Activated B cell treated with CpG ODN at 0.5 μM for 24 hours (primary cell): Measurements from ENCODE around the gene PDE5A. TPM values are rescaled to one million over a fixed set of nuclear protein-coding genes. Genes with fewer than 3 reads are reported as not detected.

Source experiments
- ATAC-seq: fragments of 200-7000 bp; cut with Tn5 transposase; one replicate; pipeline ENCODE4 v1.10.0; 2021; ENCODE audit warnings: low read depth, mild to moderate bottlenecking, moderate library complexity
- CTCF ChIA-PET: fragments of 350-600 bp; sonication (Branson Sonifier 250); formaldehyde crosslinking; loops from one replicate; lab custom pipeline; 2021; ENCODE audit warnings: antibody characterized with exemption; lab: Charles Lee
- POLR2A ChIA-PET: fragments of 350-600 bp; sonication (Branson Sonifier 250); formaldehyde crosslinking; loops from one replicate; lab custom pipeline; 2021; ENCODE audit warnings: antibody characterized with exemption; lab: Charles Lee
- DNase-seq: peaks from one replicate; pipeline ENCODE4 v3.0.0; 2022
- H3K27ac Mint-ChIP-seq: one replicate; pipeline ENCODE4 v1.8.0; 2020; ENCODE audit warnings: mixed read lengths
- H3K27me3 Mint-ChIP-seq: one replicate; pipeline ENCODE4 v1.8.0; 2021; ENCODE audit warnings: mixed read lengths
- H3K36me3 Mint-ChIP-seq: one replicate; pipeline ENCODE4 v1.8.0; 2021; ENCODE audit warnings: low read depth, mixed read lengths
- H3K4me1 Mint-ChIP-seq: one replicate; pipeline ENCODE4 v1.8.0; 2021; ENCODE audit warnings: mixed read lengths
- H3K4me3 Mint-ChIP-seq: one replicate; pipeline ENCODE4 v1.8.0; 2020; ENCODE audit warnings: mild to moderate bottlenecking, mixed read lengths
- H3K9me3 Mint-ChIP-seq: one replicate; pipeline ENCODE4 v1.8.0; 2020; ENCODE audit warnings: mixed read lengths
- intact Hi-C: fragments of 100-400 bp; cut with micrococcal nuclease; formaldehyde crosslinking; loops from one replicate; pipeline ENCODE4 v1.15.1; 2024
- total RNA-seq: library from RNA; stranded (reverse); gene quantifications from 2 replicates; pipeline ENCODE4 v1.2.3, GENCODE V29; 2022
- TF ChIP-seq, protein P1 (sequence below): fragments of 200-600 bp; IDR thresholded peaks from one replicate; pipeline ENCODE4 v1.8.0; 2022; ENCODE audit warnings: antibody characterized with exemption, mild to moderate bottlenecking

PDE5A gene
- total RNA-seq, 1 donor from 2014 or later = 0.47 TPM

- Mint-ChIP-seq H3K36me3 (peaks cover 17% of the 10 kb centered on the region), H3K9me3 (no peaks in the 10 kb centered on the region), H3K4me3 (no peak overlapping the region), H3K4me1 (no peaks in the 10 kb centered on the region), H3K27me3 (no peaks in the 10 kb centered on the region), H3K27ac (no peak overlapping the region)
- CTCF ChIA-PET = no interaction called here
- intact Hi-C loops = no loop called here
- TF ChIP-seq, protein P1, sequence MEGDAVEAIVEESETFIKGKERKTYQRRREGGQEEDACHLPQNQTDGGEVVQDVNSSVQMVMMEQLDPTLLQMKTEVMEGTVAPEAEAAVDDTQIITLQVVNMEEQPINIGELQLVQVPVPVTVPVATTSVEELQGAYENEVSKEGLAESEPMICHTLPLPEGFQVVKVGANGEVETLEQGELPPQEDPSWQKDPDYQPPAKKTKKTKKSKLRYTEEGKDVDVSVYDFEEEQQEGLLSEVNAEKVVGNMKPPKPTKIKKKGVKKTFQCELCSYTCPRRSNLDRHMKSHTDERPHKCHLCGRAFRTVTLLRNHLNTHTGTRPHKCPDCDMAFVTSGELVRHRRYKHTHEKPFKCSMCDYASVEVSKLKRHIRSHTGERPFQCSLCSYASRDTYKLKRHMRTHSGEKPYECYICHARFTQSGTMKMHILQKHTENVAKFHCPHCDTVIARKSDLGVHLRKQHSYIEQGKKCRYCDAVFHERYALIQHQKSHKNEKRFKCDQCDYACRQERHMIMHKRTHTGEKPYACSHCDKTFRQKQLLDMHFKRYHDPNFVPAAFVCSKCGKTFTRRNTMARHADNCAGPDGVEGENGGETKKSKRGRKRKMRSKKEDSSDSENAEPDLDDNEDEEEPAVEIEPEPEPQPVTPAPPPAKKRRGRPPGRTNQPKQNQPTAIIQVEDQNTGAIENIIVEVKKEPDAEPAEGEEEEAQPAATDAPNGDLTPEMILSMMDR = no peak
- ATAC-seq (no peak), DNase-seq (no peak)
- POLR2A ChIA-PET = no interaction called here
Observed at GRCh38 chr4:119506806-119507205, 121.8 kb downstream of the PDE5A start.

- Mint-ChIP-seq H3K27me3 (no peaks in the 10 kb centered on the region), H3K27ac (no peak overlapping the region), H3K36me3 (peaks cover 30% of the 10 kb centered on the region), H3K4me3 (no peak overlapping the region), H3K4me1 (no peaks in the 10 kb centered on the region), H3K9me3 (no peaks in the 10 kb centered on the region)
- DNase-seq = no peak
- intact Hi-C loops = no loop called here
- ATAC-seq = no peak
- POLR2A ChIA-PET = no interaction called here
- CTCF ChIA-PET = no interaction called here
- TF ChIP-seq, protein P1 = no peak
Observed at GRCh38 chr4:119504616-119505015, 124.0 kb downstream of the PDE5A start.

DNA sequence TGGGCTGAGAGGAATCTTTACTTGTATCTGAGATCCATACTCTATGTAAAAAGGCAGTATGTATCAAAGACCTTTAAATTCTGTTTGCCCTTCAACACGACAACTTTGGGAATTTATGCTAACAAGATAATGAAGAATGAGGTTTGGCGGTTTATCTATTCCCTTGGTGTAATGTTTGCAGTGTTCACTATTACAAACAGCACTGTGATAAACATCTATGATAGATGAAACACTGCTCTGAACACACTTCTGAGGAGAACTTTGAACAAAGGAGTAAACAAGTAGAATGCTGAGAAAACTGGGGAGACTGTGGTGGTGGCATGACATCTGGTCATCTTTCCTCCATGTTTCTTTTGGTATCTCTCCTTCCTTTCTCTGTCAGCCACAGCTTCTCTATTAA, 126.9 kb downstream of the PDE5A start:
- TF ChIP-seq, protein P1 = no peak
- ATAC-seq = no peak

GRCh38 chr4:119498527-119498926, 130.1 kb downstream of the PDE5A start:
- H3K4me1 Mint-ChIP-seq = no peaks in the 10 kb centered on the region
- intact Hi-C loops = loop anchor here (10.0 kb wide), 1 partner anchor 514 kb away; no protein-coding TSS in a partner anchor

More for the DNA sequence above, 126.9 kb downstream of the PDE5A start:
- Mint-ChIP-seq H3K4me1 (no peaks in the 10 kb centered on the region), H3K36me3 (peaks cover 46% of the 10 kb centered on the region), H3K9me3 (no peaks in the 10 kb centered on the region), H3K4me3 (no peak overlapping the region), H3K27ac (no peak overlapping the region), H3K27me3 (no peaks in the 10 kb centered on the region)
- DNase-seq = no peak
- CTCF ChIA-PET = no interaction called here
- POLR2A ChIA-PET = no interaction called here
- intact Hi-C loops = no loop called here

DNA sequence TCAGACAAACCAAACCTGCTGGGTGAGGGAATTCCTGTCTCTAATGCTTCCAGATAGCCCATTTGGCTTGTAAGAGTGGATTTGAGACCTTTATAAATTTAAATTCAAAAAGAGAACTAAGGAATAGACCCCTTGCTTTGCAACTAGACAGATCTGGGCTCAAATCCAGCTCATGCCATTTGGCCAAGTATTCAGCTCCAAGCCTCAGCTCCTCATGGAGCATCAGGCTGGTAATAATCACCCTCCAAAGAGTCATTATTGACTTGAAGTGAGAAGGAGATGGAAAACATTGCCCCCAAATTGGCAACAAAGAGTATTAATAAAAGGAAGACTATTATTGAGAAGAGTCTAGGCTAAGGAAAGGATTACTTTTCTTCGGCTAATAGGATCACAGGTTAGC, 134.7 kb downstream of the PDE5A start:
- no peak for ATAC-seq
- ChIA-PET POLR2A (no interaction called here), CTCF (interaction anchor here (0.7 to 2.2 kb wide), 3 partner anchors 449 to 517 kb away, joined by 3 to 7 read pairs (median 5); no protein-coding TSS in a partner anchor)
- intact Hi-C loops = loop anchor here (1.0 to 10.0 kb wide), 3 partner anchors 180 to 509 kb away; no protein-coding TSS in a partner anchor
- TF ChIP-seq, protein P1 = no peak
- peaks cover 41% of the 10 kb centered on the region for H3K36me3 Mint-ChIP-seq
- no peak for DNase-seq
- no peak overlapping the region for H3K27ac Mint-ChIP-seq
- H3K4me1 Mint-ChIP-seq = no peaks in the 10 kb centered on the region
- no peaks in the 10 kb centered on the region for H3K9me3 Mint-ChIP-seq
- no peaks in the 10 kb centered on the region for H3K27me3 Mint-ChIP-seq
- no peak overlapping the region for H3K4me3 Mint-ChIP-seq

More at GRCh38 chr4:119498527-119498926, 130.1 kb downstream of the PDE5A start:
- CTCF ChIA-PET = no interaction called here
- no peak for ATAC-seq
- H3K27me3 Mint-ChIP-seq = no peaks in the 10 kb centered on the region
- POLR2A ChIA-PET = no interaction called here
- DNase-seq = no peak
- no peak overlapping the region for H3K27ac Mint-ChIP-seq
- no peaks in the 10 kb centered on the region for H3K9me3 Mint-ChIP-seq
- TF ChIP-seq, protein P1 = no peak
- H3K4me3 Mint-ChIP-seq = no peak overlapping the region
- H3K36me3 Mint-ChIP-seq = peaks cover 60% of the 10 kb centered on the region
